H9 (cell line): ENCODE data around the gene MICALL1. TPM values are rescaled to one million over a fixed set of nuclear protein-coding genes. Genes with fewer than 3 reads are reported as not detected.

Experiments used
- DNase-seq: peaks from one replicate; pipeline ENCODE4 v3.0.0-alpha.2; 2017
- H2AFZ ChIP-seq: one replicate; pipeline ENCODE4 v1.6.1; 2013; ENCODE audit warnings: mild to moderate bottlenecking, low read length, control low read depth, moderate library complexity
- H2AK5ac ChIP-seq: 2 replicates; pipeline ENCODE4 v1.6.1; 2013; ENCODE audit warnings: low read length, control low read depth, mixed read lengths; ENCODE audit not compliant: insufficient read length
- H2BK120ac ChIP-seq: one replicate; pipeline ENCODE4 v1.6.1; 2013; ENCODE audit warnings: low read depth, mild to moderate bottlenecking, low read length, control low read depth, inconsistent platforms; ENCODE audit not compliant: poor library complexity, severe bottlenecking
- H2BK12ac ChIP-seq: 2 replicates; pipeline ENCODE4 v1.6.1; 2013; ENCODE audit warnings: low read length, control low read depth, mixed read lengths, low read depth; ENCODE audit not compliant: insufficient read length
- H2BK15ac ChIP-seq: 2 replicates; pipeline ENCODE4 v1.6.1; 2013; ENCODE audit warnings: low read depth, low read length, control low read depth
- H2BK20ac ChIP-seq: one replicate; pipeline ENCODE4 v1.6.1; 2013; ENCODE audit warnings: low read depth, mild to moderate bottlenecking, low read length, control low read depth, inconsistent platforms; ENCODE audit not compliant: poor library complexity, severe bottlenecking
- H2BK5ac ChIP-seq: 2 replicates; pipeline ENCODE4 v1.6.1; 2013; ENCODE audit warnings: low read length, control low read depth, mixed read lengths; ENCODE audit not compliant: insufficient read length
- H3K14ac ChIP-seq: 2 replicates; pipeline ENCODE4 v1.6.1; 2013; ENCODE audit warnings: low read length, control low read depth; ENCODE audit not compliant: insufficient read depth
- H3K18ac ChIP-seq: 2 replicates; pipeline ENCODE4 v1.6.1; 2013; ENCODE audit warnings: low read depth, mild to moderate bottlenecking, mixed read lengths, low read length, control low read depth; ENCODE audit not compliant: insufficient read length
- H3K23ac ChIP-seq: 2 replicates; pipeline ENCODE4 v1.6.1; 2013; ENCODE audit warnings: low read length, control low read depth, mixed read lengths, low read depth; ENCODE audit not compliant: insufficient read length
- H3K23me2 ChIP-seq: 2 replicates; pipeline ENCODE4 v1.6.1; 2013; ENCODE audit warnings: low read depth, mild to moderate bottlenecking, mixed read lengths, low read length, control low read depth; ENCODE audit not compliant: insufficient read length, poor library complexity, severe bottlenecking
- H3K27ac ChIP-seq: 2 replicates; pipeline ENCODE4 v1.5.1; 2013; ENCODE audit warnings: low read length, control low read depth, mixed read lengths, low read depth; ENCODE audit not compliant: insufficient read length
- H3K27me3 ChIP-seq: 2 replicates; pipeline ENCODE4 v1.6.1; 2013; ENCODE audit warnings: low read length, control low read depth, inconsistent platforms; ENCODE audit not compliant: insufficient read depth
- H3K4ac ChIP-seq: 2 replicates; pipeline ENCODE4 v1.6.1; 2013; ENCODE audit warnings: low read depth, mild to moderate bottlenecking, control low read depth, inconsistent platforms, low read length, moderate library complexity
- H3K4me1 ChIP-seq: 2 replicates; pipeline ENCODE4 v1.6.1; 2013; ENCODE audit warnings: low read length, control low read depth, inconsistent platforms; ENCODE audit not compliant: insufficient read depth
- H3K4me2 ChIP-seq: 2 replicates; pipeline ENCODE4 v1.6.1; 2013; ENCODE audit warnings: low read length, control low read depth, mixed read lengths; ENCODE audit not compliant: insufficient read length, insufficient read depth
- H3K56ac ChIP-seq: 2 replicates; pipeline ENCODE4 v1.6.1; 2013; ENCODE audit warnings: low read depth, mild to moderate bottlenecking, mixed read lengths, low read length, control low read depth; ENCODE audit not compliant: insufficient read length
- H3K79me1 ChIP-seq: 2 replicates; pipeline ENCODE4 v1.6.1; 2013; ENCODE audit warnings: low read depth, mild to moderate bottlenecking, moderate library complexity, low read length, control low read depth, inconsistent platforms; ENCODE audit not compliant: insufficient read depth, poor library complexity, severe bottlenecking
- H3K79me2 ChIP-seq: 2 replicates; pipeline ENCODE4 v1.6.1; 2013; ENCODE audit warnings: low read length, control low read depth, inconsistent platforms; ENCODE audit not compliant: insufficient read depth
- H3K9ac ChIP-seq: 2 replicates; pipeline ENCODE4 v1.6.1; 2013; ENCODE audit warnings: low read length, control low read depth, mixed read lengths; ENCODE audit not compliant: insufficient read length; ENCODE audit errors: extremely low read depth
- H3K9me3 ChIP-seq: one replicate; pipeline ENCODE4 v1.6.1; 2013; ENCODE audit warnings: low read depth, low read length, inconsistent platforms; ENCODE audit not compliant: control insufficient read depth
- H3T11ph ChIP-seq: one replicate; pipeline ENCODE4 v1.6.1; 2013; ENCODE audit warnings: mild to moderate bottlenecking, low read length, control low read depth, inconsistent platforms
- H4K20me1 ChIP-seq: one replicate; pipeline ENCODE4 v1.6.1; 2013; ENCODE audit not compliant: control insufficient read depth, insufficient read length, insufficient read depth
- H4K5ac ChIP-seq: 2 replicates; pipeline ENCODE4 v1.6.1; 2013; ENCODE audit warnings: low read depth, mild to moderate bottlenecking, mixed read lengths, low read length, control low read depth; ENCODE audit not compliant: insufficient read length
- H4K8ac ChIP-seq: replicated peaks from 2 replicates; pipeline ENCODE4 v1.6.1; 2013; ENCODE audit warnings: low read length, control low read depth, mixed read lengths, low read depth; ENCODE audit not compliant: insufficient read length
- H4K91ac ChIP-seq: 2 replicates; pipeline ENCODE4 v1.6.1; 2013; ENCODE audit warnings: low read depth, mild to moderate bottlenecking, moderate library complexity, mixed read lengths, low read length, control low read depth; ENCODE audit not compliant: insufficient read length
- H3K27ac Mint-ChIP-seq, 3 experiments: 2 replicates in 2 of 3; 3 replicates in 1 of 3; pipeline ENCODE4 v1.8.0; 2020 to 2021; ENCODE audit warnings: mixed read lengths in 3 of 3, mild to moderate bottlenecking in 1 of 3, moderate library complexity in 1 of 3
- H3K27me3 Mint-ChIP-seq: 2 replicates; pipeline ENCODE4 v1.8.0; 2021; ENCODE audit warnings: low read depth, mild to moderate bottlenecking, moderate library complexity, mixed read lengths
- H3K36me3 Mint-ChIP-seq, 3 experiments: 2 replicates in 2 of 3; 3 replicates in 1 of 3; pipeline ENCODE4 v1.8.0; 2020 to 2021; ENCODE audit warnings: low read depth in 3 of 3, mixed read lengths in 3 of 3; ENCODE audit not compliant: insufficient read depth in 1 of 3
- H3K4me1 Mint-ChIP-seq, 2 experiments: 2 replicates each; pipeline ENCODE4 v1.8.0; 2020; ENCODE audit warnings: mixed read lengths in 2 of 2
- H3K4me3 Mint-ChIP-seq, 2 experiments: 2 replicates in 1 of 2; 3 replicates in 1 of 2; pipeline ENCODE4 v1.8.0; 2020 to 2021; ENCODE audit warnings: mild to moderate bottlenecking in 2 of 2, mixed read lengths in 2 of 2, moderate library complexity in 1 of 2
- H3K9me3 Mint-ChIP-seq, 2 experiments: 2 replicates in 1 of 2; 3 replicates in 1 of 2; pipeline ENCODE4 v1.8.0; 2020; ENCODE audit warnings: mild to moderate bottlenecking in 2 of 2, mixed read lengths in 2 of 2, moderate library complexity in 1 of 2
- CTCF ChIP-seq: fragments of 200-600 bp; sonication (generic); conservative IDR thresholded peaks from 3 replicates; pipeline ENCODE4 v1.8.0; 2021; ENCODE audit warnings: antibody characterized with exemption, mild to moderate bottlenecking
- WGBS: extraction: QIAGEN DNeasy Blood & Tissue Kit; methylation state at CpG from one replicate; pipeline ENCODE4 v1.1.7; 2013; ENCODE audit warnings: missing lambda C conversion rate, low lambda C conversion rate, mixed read lengths; ENCODE audit not compliant: insufficient read length; ENCODE audit errors: extremely low coverage; 5-methylcytosine and 5-hydroxymethylcytosine counted together
- total RNA-seq: library from RNA; stranded (reverse); gene quantifications from 2 replicates; pipeline ENCODE4 v1.2.1, GENCODE V29; 2021

Gene MICALL1
- total RNA-seq, 1 experiment from 2014 or later = 33.3 TPM

DNA sequence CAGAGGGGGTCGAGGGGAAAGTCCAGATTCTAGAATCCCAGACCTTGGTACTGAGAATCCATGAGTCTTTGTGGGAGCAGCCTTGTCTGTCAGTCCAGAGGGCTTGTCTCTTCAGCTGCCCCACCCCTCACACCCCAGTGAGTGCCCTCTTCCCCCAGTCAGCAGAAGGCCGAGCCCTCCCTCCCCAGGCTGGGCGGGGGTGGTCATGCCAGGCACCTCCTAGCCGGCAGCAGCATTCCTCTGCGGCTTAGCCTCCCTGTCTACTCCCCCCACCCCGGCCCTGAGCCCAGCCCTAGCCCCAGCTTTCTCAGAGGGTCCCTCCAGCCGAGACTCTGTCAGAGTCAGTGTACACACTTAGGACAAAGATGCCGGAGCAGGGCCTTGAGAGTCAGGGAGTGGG is 73.7 kb downstream of the MICALL1 start:
- H3K23ac ChIP-seq = no peak overlapping the region
- H3K4me1 ChIP-seq = no peaks in the 10 kb centered on the region
- no peak overlapping the region; a peak in 1 of 7 replicates for H3K27ac Mint-ChIP-seq
- no peak overlapping the region for H2BK20ac ChIP-seq
- no peak overlapping the region for H2BK5ac ChIP-seq
- no peak overlapping the region for H3K27ac ChIP-seq
- H2AFZ ChIP-seq = no peak overlapping the region
- H4K91ac ChIP-seq = no peak overlapping the region
- H4K8ac ChIP-seq = no peak overlapping the region
- no peak overlapping the region for H3K56ac ChIP-seq
- no peak overlapping the region for H2AK5ac ChIP-seq
- H3K27me3 ChIP-seq = peaks cover 1% of the 10 kb centered on the region; the same call in 1 of the 2 replicates
- no peak overlapping the region for H3K14ac ChIP-seq
- H3K27me3 Mint-ChIP-seq = peaks cover 28% of the 10 kb centered on the region
- no peak overlapping the region for H3K9ac ChIP-seq
- H3K4me2 ChIP-seq = no peak overlapping the region
- no peak overlapping the region for H3T11ph ChIP-seq
- no peaks in the 10 kb centered on the region for H3K9me3 Mint-ChIP-seq
- peaks cover 0 to 22% (median 14%) of the 10 kb centered on the region in 3 experiments; a peak in 5 of 7 replicates for H3K36me3 Mint-ChIP-seq
- no peak overlapping the region for H2BK120ac ChIP-seq
- H3K79me2 ChIP-seq = no peaks in the 10 kb centered on the region
- H3K79me1 ChIP-seq = no peaks in the 10 kb centered on the region
- DNase-seq = no peak
- H4K20me1 ChIP-seq = peaks cover 5% of the 10 kb centered on the region
- no peak overlapping the region for H2BK15ac ChIP-seq
- no peak overlapping the region for H3K4ac ChIP-seq
- peaks cover 12% of the 10 kb centered on the region for H3K23me2 ChIP-seq
- peaks cover 23 to 35% of the 10 kb centered on the region in 2 experiments for H3K4me1 Mint-ChIP-seq
- no peak overlapping the region for H3K18ac ChIP-seq
- H3K4me3 Mint-ChIP-seq = no peak overlapping the region
- WGBS = no CpG with 5 or more reads among the region's 8 CpGs
- H4K5ac ChIP-seq = no peak overlapping the region
- H2BK12ac ChIP-seq = no peak overlapping the region
- TF ChIP-seq CTCF = no peak
- no peaks in the 10 kb centered on the region for H3K9me3 ChIP-seq
